Erythroblast (primary cell): Measurements from ENCODE around the gene IFIT3.

Experiments
- GATA1 ChIP-seq: IDR thresholded peaks from 2 replicates; pipeline ENCODE4 v1.6.1; 2011; ENCODE audit warnings: low read depth, mild to moderate bottlenecking, control low read depth, low read length, moderate library complexity
- POLR2A ChIP-seq: IDR thresholded peaks from 2 replicates; pipeline ENCODE4 v1.6.1; 2011; ENCODE audit warnings: mild to moderate bottlenecking, low read length

DNA sequence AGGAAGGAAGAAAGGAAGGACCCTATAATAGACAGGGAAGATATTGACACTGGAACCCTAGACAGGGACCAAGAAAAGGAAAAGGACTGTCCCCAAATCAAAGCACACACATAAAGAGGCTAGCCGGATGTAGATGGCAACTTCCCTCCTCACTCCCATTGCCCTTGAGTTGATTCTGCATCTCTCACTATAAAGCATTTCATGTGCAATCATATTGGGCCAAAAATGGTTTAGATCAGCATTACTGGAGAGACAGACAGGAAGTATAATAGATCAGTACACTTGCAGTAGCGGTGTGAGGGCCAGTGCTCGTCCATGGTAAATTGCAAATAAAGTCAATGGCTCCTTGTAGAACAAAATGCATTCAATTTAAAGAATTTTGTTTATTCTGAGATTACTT lies 8.4 kb downstream of the IFIT3 start:
- TF ChIP-seq POLR2A, result no peak
- no peak for TF ChIP-seq GATA1
